ENCODE measurements around the gene STRIP2. TPM values are rescaled to one million over a fixed set of nuclear protein-coding genes. Genes with fewer than 3 reads are reported as not detected.

STRIP2 gene
- total RNA-seq, 1 experiment from 2014 or later, result 9.9 TPM

GRCh38 chr7:129515381-129515780 lies 81.1 kb downstream of the STRIP2 start:
- Histone ChIP-seq H3K4me1 (ENCODE audit: insufficient read depth, low read length) (peaks cover 3% of the 10 kb centered on the region; the same call in 1 of the 2 replicates), H3K18ac (ENCODE audit: insufficient read length, low read depth, low read length) (no peak overlapping the region), H3K14ac (ENCODE audit: insufficient read depth, low read length) (no peak overlapping the region), H3K9ac (ENCODE audit: extremely low read depth, insufficient read length, low read length) (no peak overlapping the region), H3K27ac (ENCODE audit: insufficient read length, low read depth, low read length) (no peak overlapping the region), H2AFZ (ENCODE audit: low read length) (no peak overlapping the region), H2BK5ac (ENCODE audit: insufficient read length, low read length) (no peak overlapping the region), H3T11ph (ENCODE audit: low read length) (no peak overlapping the region), H3K79me2 (ENCODE audit: insufficient read depth, low read length) (no peaks in the 10 kb centered on the region), H4K5ac (ENCODE audit: insufficient read length, low read depth, low read length) (no peak overlapping the region), H3K9me3 (ENCODE audit: control insufficient read depth, low read depth, low read length) (no peaks in the 10 kb centered on the region), H3K4me2 (ENCODE audit: insufficient read depth, insufficient read length, low read length) (no peak overlapping the region), H3K27me3 (ENCODE audit: insufficient read depth, low read length) (no peaks in the 10 kb centered on the region), H2BK12ac (ENCODE audit: insufficient read length, low read depth, low read length) (no peak overlapping the region), H3K79me1 (ENCODE audit: insufficient read depth, low read depth, low read length, poor library complexity, severe bottlenecking) (no peaks in the 10 kb centered on the region), H4K20me1 (ENCODE audit: control insufficient read depth, insufficient read depth, insufficient read length) (no peaks in the 10 kb centered on the region), H4K91ac (ENCODE audit: insufficient read length, low read depth, low read length) (no peak overlapping the region), H2BK15ac (ENCODE audit: low read depth, low read length) (no peak overlapping the region), H3K4ac (ENCODE audit: low read depth, low read length) (no peak overlapping the region), H3K56ac (ENCODE audit: insufficient read length, low read depth, low read length) (no peak overlapping the region), H2BK20ac (ENCODE audit: low read depth, low read length, poor library complexity, severe bottlenecking) (no peak overlapping the region), H3K23ac (ENCODE audit: insufficient read length, low read depth, low read length) (no peak overlapping the region), H2AK5ac (ENCODE audit: insufficient read length, low read length) (no peak overlapping the region), H2BK120ac (ENCODE audit: low read depth, low read length, poor library complexity, severe bottlenecking) (no peak overlapping the region), H4K8ac (replicated peaks; ENCODE audit: insufficient read length, low read depth, low read length) (no peak overlapping the region), H3K23me2 (ENCODE audit: insufficient read length, low read depth, low read length, poor library complexity, severe bottlenecking) (no peaks in the 10 kb centered on the region)
- no peak for TF ChIP-seq CTCF (conservative IDR thresholded peaks at IDR 0.05)
- Mint-ChIP-seq H3K27me3 (ENCODE audit: low read depth) (peaks cover 4% of the 10 kb centered on the region), H3K9me3 (no peaks in the 10 kb centered on the region; a peak in 1 of 5 replicates), H3K36me3 (ENCODE audit: insufficient read depth in 1 of 3, low read depth in 3 of 3) (no peaks in the 10 kb centered on the region; a peak in 1 of 7 replicates), H3K4me3 (no peak overlapping the region), H3K27ac (no peak overlapping the region; a peak in 1 of 7 replicates), H3K4me1 (peaks cover 38 to 39% of the 10 kb centered on the region in 2 experiments)
- no CpG with 5 or more reads among the region's 4 CpGs for WGBS (ENCODE audit: extremely low coverage, insufficient read length, low lambda C conversion rate)
- no peak for DNase-seq
